B cell (primary cell): ENCODE measurements around the gene FAM120C. TPM values are rescaled to one million over a fixed set of nuclear protein-coding genes. Genes with fewer than 3 reads are reported as not detected.

Experiments
- ATAC-seq: fragments of 200-7000 bp; cut with Tn5 transposase; one replicate; pipeline ENCODE4 v1.10.0; 2021; ENCODE audit warnings: low read depth, mild to moderate bottlenecking, moderate number of reproducible peaks, moderate library complexity
- CTCF ChIA-PET: fragments of 350-600 bp; sonication (Branson Sonifier 250); formaldehyde crosslinking; loops from one replicate; lab custom pipeline; 2021; ENCODE audit warnings: antibody characterized with exemption, inconsistent platforms; lab: Charles Lee
- POLR2A ChIA-PET: fragments of 350-600 bp; sonication (Branson Sonifier 250); formaldehyde crosslinking; loops from one replicate; lab custom pipeline; 2021; ENCODE audit warnings: antibody characterized with exemption; lab: Charles Lee
- DNase-seq: peaks from one replicate; pipeline ENCODE4 v3.0.0; 2013
- H2AFZ ChIP-seq: 2 replicates; pipeline ENCODE4 v1.6.1; 2012; ENCODE audit warnings: mild to moderate bottlenecking, low read depth, low read length; ENCODE audit not compliant: insufficient read depth, poor library complexity, severe bottlenecking
- H3K27ac ChIP-seq, 2 donors: 1 replicate in 1 of 2; 2 replicates in 1 of 2; pipeline ENCODE4 v1.5.1; 2012 to 2013; ENCODE audit warnings: low read length in 2 of 2, mild to moderate bottlenecking in 2 of 2, moderate library complexity in 1 of 2
- H3K27me3 ChIP-seq, 4 experiments: fragments of 200-600 bp in 1 of 4; sonication (generic) in 1 of 4; replicated peaks in 1 of 4; 1 replicate in 2 of 4; 2 replicates in 2 of 4; pipeline versions ENCODE4 v1.6.1 to v1.7.0; 2013 to 2016; ENCODE audit warnings: low read length in 3 of 4, mild to moderate bottlenecking in 2 of 4, mixed read lengths in 1 of 4, moderate library complexity in 1 of 4; ENCODE audit not compliant: insufficient read depth in 4 of 4, control insufficient read depth in 3 of 4; ENCODE audit errors: control extremely low read depth in 1 of 4
- H3K36me3 ChIP-seq, 2 experiments: replicated peaks in 1 of 2; 1 replicate in 1 of 2; 2 replicates in 1 of 2; pipeline versions ENCODE4 v1.6.1 to v1.7.1; 2013; ENCODE audit warnings: low read length in 1 of 2; ENCODE audit not compliant: insufficient read depth in 2 of 2, control insufficient read depth in 1 of 2; ENCODE audit errors: control extremely low read depth in 1 of 2, extremely low read depth in 1 of 2
- H3K4me1 ChIP-seq, 2 donors: fragments of 200-600 bp in 1 of 2; sonication (generic) in 1 of 2; 1 replicate in 1 of 2; 2 replicates in 1 of 2; pipeline versions ENCODE4 v1.5.1 to v1.6.1; 2013 to 2017; ENCODE audit warnings: low read length in 2 of 2; ENCODE audit not compliant: control insufficient read depth in 2 of 2, insufficient read depth in 2 of 2
- H3K4me2 ChIP-seq: replicated peaks from 2 replicates; pipeline ENCODE3; 2012; ENCODE audit warnings: mild to moderate bottlenecking, low read depth, low read length; ENCODE audit not compliant: poor library complexity, severe bottlenecking
- H3K4me3 ChIP-seq, 5 experiments: fragments of 200-600 bp in 1 of 5; sonication (generic) in 1 of 5; 1 replicate in 3 of 5; 2 replicates in 2 of 5; pipeline versions ENCODE4 v1.5.1 to v1.7.0; 2011 to 2016; ENCODE audit warnings: low read length in 4 of 5, mild to moderate bottlenecking in 4 of 5, low read depth in 2 of 5, control low read depth in 1 of 5, moderate library complexity in 1 of 5; ENCODE audit not compliant: insufficient read depth in 1 of 5; ENCODE audit errors: control extremely low read depth in 1 of 5, extremely low read depth in 1 of 5
- H3K79me2 ChIP-seq: fragments of 200-600 bp; sonication (generic); one replicate; pipeline ENCODE4 v1.6.0; 2016; ENCODE audit warnings: low read length; ENCODE audit not compliant: control insufficient read depth, insufficient read depth
- H3K9ac ChIP-seq: fragments of 200-600 bp; sonication (generic); 2 replicates; pipeline ENCODE4 v1.6.1; 2017; ENCODE audit warnings: mild to moderate bottlenecking, low read length, moderate library complexity
- H3K9me3 ChIP-seq, 3 donors: one replicate each; pipeline versions ENCODE4 v1.6.1 to v1.7.1; 2013; ENCODE audit warnings: low read length in 2 of 3; ENCODE audit not compliant: control insufficient read depth in 2 of 3, insufficient read depth in 1 of 3; ENCODE audit errors: control extremely low read depth in 1 of 3
- H4K20me1 ChIP-seq: 2 replicates; pipeline ENCODE4 v1.6.0; 2012; ENCODE audit warnings: mild to moderate bottlenecking, low read length; ENCODE audit not compliant: insufficient read depth, control insufficient read depth, poor library complexity, severe bottlenecking
- H3K27ac Mint-ChIP-seq: one replicate; pipeline ENCODE4 v1.8.0; 2021; ENCODE audit warnings: mixed read lengths
- H3K27me3 Mint-ChIP-seq: one replicate; pipeline ENCODE4 v1.8.0; 2021; ENCODE audit warnings: mixed read lengths
- H3K4me1 Mint-ChIP-seq: one replicate; pipeline ENCODE4 v1.8.0; 2021; ENCODE audit warnings: mixed read lengths
- H3K4me3 Mint-ChIP-seq: one replicate; pipeline ENCODE4 v1.8.0; 2021; ENCODE audit warnings: mixed read lengths
- H3K9me3 Mint-ChIP-seq: one replicate; pipeline ENCODE4 v1.8.0; 2022; ENCODE audit warnings: mixed read lengths; ENCODE audit not compliant: insufficient read depth
- EZH2 ChIP-seq: IDR thresholded peaks from 2 replicates; pipeline ENCODE4 v1.6.1; 2012; ENCODE audit warnings: borderline replicate concordance, low read depth, mild to moderate bottlenecking, moderate library complexity, low read length; ENCODE audit not compliant: insufficient read depth, poor library complexity, severe bottlenecking
- WGBS: methylation state at CpG from one replicate; pipeline ENCODE4 v1.1.5; 2013; ENCODE audit warnings: missing lambda C conversion rate; ENCODE audit not compliant: insufficient coverage; 5-methylcytosine and 5-hydroxymethylcytosine counted together
- intact Hi-C: fragments of 100-400 bp; cut with micrococcal nuclease; formaldehyde crosslinking; loops from one replicate; pipeline ENCODE4 v1.10.0; 2022
- polyA plus RNA-seq: library from polyadenylated mRNA; depleted of rRNA; stranded (reverse); fragments of >200 nt; gene quantifications from 2 replicates; pipeline ENCODE4 v1.2.3, GENCODE V29; 2012
- total RNA-seq, 2 donors: library from RNA; stranded (reverse); fragments of 120-200 nt in 1 of 2; gene quantifications; 1 replicate in 1 of 2; 2 replicates in 1 of 2; pipeline versions ENCODE4 v1.2.3 to v1.2.4, GENCODE V29; 2013 to 2022
- TF ChIP-seq, protein P1 (sequence below): fragments of 200-600 bp; IDR thresholded peaks from one replicate; pipeline ENCODE4 v1.8.0; 2022; ENCODE audit warnings: antibody characterized with exemption, mild to moderate bottlenecking

Gene FAM120C
- total and polyA plus RNA-seq, 2 donors (not counting 1 experiment from before 2014, with no cell fraction given), result 7.7 to 23.3 TPM

DNA sequence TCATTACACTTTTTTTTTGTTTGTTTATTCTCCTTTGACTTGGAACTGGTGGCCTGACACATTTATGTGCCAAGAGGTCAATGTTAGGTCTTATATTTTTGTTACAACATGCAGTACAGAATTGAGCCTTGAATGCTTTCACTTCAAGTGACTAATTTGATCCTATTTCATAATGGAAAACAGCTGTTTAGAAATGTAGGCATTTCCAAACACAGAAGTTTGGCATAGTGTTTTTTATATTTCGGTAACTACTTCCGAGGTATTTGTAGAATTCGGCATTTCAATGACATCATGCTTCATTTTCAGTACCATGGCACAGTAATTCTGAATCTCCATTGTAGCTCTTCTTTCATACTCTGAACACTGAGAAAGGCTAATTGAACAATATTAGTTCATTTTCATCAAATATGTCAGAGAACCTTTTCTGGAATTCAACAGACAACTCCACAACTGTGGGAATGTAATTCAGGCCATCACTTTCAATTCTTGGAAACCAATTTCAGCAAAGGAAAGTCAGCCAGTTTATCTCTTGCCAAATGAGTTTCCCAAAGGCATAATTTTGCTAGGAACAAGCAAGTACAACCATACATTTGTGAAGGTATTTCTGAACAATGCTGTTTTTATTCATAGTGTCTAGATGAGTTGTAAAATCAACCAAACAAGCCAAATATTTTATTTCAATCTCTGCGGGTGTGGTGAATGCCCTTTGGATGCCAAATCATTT, 11.4 kb downstream of the FAM120C start:
- TF ChIP-seq EZH2, result no peak
- TF ChIP-seq, protein P1, sequence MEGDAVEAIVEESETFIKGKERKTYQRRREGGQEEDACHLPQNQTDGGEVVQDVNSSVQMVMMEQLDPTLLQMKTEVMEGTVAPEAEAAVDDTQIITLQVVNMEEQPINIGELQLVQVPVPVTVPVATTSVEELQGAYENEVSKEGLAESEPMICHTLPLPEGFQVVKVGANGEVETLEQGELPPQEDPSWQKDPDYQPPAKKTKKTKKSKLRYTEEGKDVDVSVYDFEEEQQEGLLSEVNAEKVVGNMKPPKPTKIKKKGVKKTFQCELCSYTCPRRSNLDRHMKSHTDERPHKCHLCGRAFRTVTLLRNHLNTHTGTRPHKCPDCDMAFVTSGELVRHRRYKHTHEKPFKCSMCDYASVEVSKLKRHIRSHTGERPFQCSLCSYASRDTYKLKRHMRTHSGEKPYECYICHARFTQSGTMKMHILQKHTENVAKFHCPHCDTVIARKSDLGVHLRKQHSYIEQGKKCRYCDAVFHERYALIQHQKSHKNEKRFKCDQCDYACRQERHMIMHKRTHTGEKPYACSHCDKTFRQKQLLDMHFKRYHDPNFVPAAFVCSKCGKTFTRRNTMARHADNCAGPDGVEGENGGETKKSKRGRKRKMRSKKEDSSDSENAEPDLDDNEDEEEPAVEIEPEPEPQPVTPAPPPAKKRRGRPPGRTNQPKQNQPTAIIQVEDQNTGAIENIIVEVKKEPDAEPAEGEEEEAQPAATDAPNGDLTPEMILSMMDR, result no peak
- H3K4me2 ChIP-seq, result no peak overlapping the region
- POLR2A ChIA-PET, result no interaction called here
- H3K4me3 Mint-ChIP-seq, result no peak overlapping the region
- no peak overlapping the region for H3K9ac ChIP-seq
- H3K27ac ChIP-seq, result no peak overlapping the region
- DNase-seq (no peak), ATAC-seq (no peak)
- H3K27me3 Mint-ChIP-seq, result no peaks in the 10 kb centered on the region
- no CpG with 5 or more reads among the region's 4 CpGs for WGBS
- peaks cover 13% of the 10 kb centered on the region for H3K4me1 Mint-ChIP-seq
- H3K27me3 ChIP-seq, result no peaks in the 10 kb centered on the region
- H3K9me3 Mint-ChIP-seq, result no peaks in the 10 kb centered on the region
- no peaks in the 10 kb centered on the region for H4K20me1 ChIP-seq
- peaks cover 0 to 7% of the 10 kb centered on the region in 2 experiments for H3K36me3 ChIP-seq
- peaks cover 5% of the 10 kb centered on the region for H3K79me2 ChIP-seq
- no peak overlapping the region for H3K4me3 ChIP-seq
- no peak overlapping the region for H2AFZ ChIP-seq
- no peak overlapping the region for H3K27ac Mint-ChIP-seq
- no peaks in the 10 kb centered on the region for H3K9me3 ChIP-seq
- intact Hi-C loops, result no loop called here
- CTCF ChIA-PET, result no interaction called here
- H3K4me1 ChIP-seq, result peaks cover 0 to 4% of the 10 kb centered on the region in 2 donors

DNA sequence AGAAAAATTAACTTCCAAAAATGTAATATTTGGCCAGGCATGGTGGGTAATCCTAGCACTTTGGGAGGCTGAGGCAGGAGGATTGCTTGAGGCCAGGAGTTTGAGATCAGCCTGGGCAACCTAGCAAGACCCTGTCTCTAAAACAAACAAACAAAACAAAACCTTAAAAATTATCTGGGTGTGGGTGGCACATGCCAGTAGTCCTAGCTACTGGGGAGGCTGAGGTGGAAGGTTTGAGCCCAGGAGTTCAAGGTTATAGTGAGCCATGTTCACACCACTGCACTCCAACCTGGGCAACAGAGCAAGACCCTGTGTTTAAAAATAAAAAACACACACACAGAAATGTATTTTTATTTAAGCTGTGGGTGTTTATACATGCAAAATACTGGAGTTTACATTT, 12.0 kb downstream of the FAM120C start:
- H2AFZ ChIP-seq, result no peak overlapping the region
- H3K4me1 ChIP-seq, result peaks cover 0 to 4% of the 10 kb centered on the region in 2 donors
- H3K4me2 ChIP-seq, result no peak overlapping the region
- no peak overlapping the region for H3K9ac ChIP-seq
- peaks cover 0 to 7% of the 10 kb centered on the region in 2 experiments for H3K36me3 ChIP-seq
- peaks cover 12% of the 10 kb centered on the region for H3K4me1 Mint-ChIP-seq
- no peak overlapping the region for H3K27ac ChIP-seq
- DNase-seq, result no peak
- H3K9me3 Mint-ChIP-seq, result no peaks in the 10 kb centered on the region
- no peaks in the 10 kb centered on the region for H4K20me1 ChIP-seq
- TF ChIP-seq, protein P1, result no peak
- no peak for TF ChIP-seq EZH2
- ChIA-PET CTCF (no interaction called here), POLR2A (no interaction called here)
- H3K4me3 Mint-ChIP-seq, result no peak overlapping the region
- no peak overlapping the region for H3K4me3 ChIP-seq
- intact Hi-C loops, result no loop called here
- H3K79me2 ChIP-seq, result peaks cover 5% of the 10 kb centered on the region
- H3K27me3 Mint-ChIP-seq, result no peaks in the 10 kb centered on the region
- H3K9me3 ChIP-seq, result no peaks in the 10 kb centered on the region
- ATAC-seq, result no peak
- no peak overlapping the region for H3K27ac Mint-ChIP-seq
- H3K27me3 ChIP-seq, result no peaks in the 10 kb centered on the region
